Measurements from ENCODE around the gene C11orf42.

- TF ChIP-seq CTCF (IDR thresholded peaks at IDR 0.05; ENCODE audit: low read depth, low read length, missing input control) = no peak
- TF ChIP-seq FOXA1 (IDR thresholded peaks at IDR 0.05) = no peak
- no peak for TF ChIP-seq GABPA (IDR thresholded peaks at IDR 0.05 in 1 of 2, conservative IDR thresholded peaks at IDR 0.05 in 1 of 2)
- TF ChIP-seq, protein P1, sequence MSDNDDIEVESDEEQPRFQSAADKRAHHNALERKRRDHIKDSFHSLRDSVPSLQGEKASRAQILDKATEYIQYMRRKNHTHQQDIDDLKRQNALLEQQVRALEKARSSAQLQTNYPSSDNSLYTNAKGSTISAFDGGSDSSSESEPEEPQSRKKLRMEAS (IDR thresholded peaks at IDR 0.05) = no peak
- no peak for TF ChIP-seq REST (IDR thresholded peaks at IDR 0.05)
- TF ChIP-seq SP1 (IDR thresholded peaks at IDR 0.05) = no peak
- TF ChIP-seq RAD21 (IDR thresholded peaks at IDR 0.05) = no peak
- TF ChIP-seq HNF4A (conservative IDR thresholded peaks at IDR 0.05) = no peak
- no peak for TF ChIP-seq EGR1 (IDR thresholded peaks at IDR 0.05; ENCODE audit: low read depth in 2 of 2)
These were observed 28.6 kb downstream of the C11orf42 start for GRCh38 chr11:6233984-6234386.
